NCI-H2196 treated with DMSO at 0.1 percent for 48 hours (cell line): ENCODE measurements around the gene GAL3ST3.
A peak's percentile ranks its signal among the peaks of the same experiment; 100 is the strongest.

Source experiments
- DNase-seq: peaks from one replicate; lab custom pipeline; 2025; ENCODE audit not compliant: unreplicated experiment; lab: John Stamatoyannopoulos, UW

The GAL3ST3 gene

DNA sequence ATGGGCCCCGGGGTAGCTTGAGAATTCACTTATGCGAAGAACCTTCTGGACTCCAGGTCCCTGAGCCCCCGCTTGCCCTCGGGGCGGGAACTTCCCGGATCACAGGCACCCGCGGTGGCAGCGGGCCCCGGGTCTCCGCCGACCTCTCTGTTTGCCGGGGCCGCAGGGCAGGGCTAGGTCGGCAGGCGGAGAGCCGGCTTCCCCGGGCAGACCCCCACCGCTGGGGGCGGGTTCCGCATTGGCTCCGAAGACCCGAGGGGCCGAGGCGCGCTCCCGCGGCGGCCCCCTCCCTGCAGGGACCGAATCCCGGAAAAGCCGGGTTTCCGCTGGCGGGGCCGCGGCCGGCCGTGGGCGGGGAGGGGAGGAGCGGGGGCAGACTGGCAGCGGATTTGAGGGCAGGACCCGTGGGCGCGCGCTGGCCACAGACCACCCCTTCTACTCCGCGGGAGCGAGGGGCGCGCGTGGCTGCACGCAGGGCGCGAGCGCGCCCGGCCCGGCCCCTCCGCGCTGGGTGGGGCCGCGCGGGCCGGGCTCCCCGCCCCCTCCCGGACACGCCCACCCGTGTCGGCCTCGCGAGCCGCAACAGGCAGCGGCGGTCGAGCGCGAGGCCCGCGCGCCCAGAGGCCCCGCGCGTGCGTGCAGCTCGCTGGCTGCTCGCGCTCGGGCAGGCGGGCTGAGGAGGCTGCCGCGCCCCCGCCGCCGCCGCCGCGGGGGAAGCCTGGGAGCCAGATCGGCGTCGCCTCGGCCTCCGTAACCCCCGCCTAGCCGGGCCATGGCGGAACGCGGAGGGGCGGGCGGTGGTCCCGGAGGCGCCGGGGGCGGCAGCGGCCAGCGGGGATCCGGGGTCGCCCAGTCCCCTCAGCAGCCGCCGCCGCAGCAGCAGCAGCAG is 21.0 kb upstream of the GAL3ST3 start, which contains the start of gene PACS1:
Gene PACS1 (plus strand): TSS at position 558 of the 889 bp plus-strand sequence. CDS start 215 bp downstream, at position 773.
- DNase-seq, result peak; percentile 28

DNA sequence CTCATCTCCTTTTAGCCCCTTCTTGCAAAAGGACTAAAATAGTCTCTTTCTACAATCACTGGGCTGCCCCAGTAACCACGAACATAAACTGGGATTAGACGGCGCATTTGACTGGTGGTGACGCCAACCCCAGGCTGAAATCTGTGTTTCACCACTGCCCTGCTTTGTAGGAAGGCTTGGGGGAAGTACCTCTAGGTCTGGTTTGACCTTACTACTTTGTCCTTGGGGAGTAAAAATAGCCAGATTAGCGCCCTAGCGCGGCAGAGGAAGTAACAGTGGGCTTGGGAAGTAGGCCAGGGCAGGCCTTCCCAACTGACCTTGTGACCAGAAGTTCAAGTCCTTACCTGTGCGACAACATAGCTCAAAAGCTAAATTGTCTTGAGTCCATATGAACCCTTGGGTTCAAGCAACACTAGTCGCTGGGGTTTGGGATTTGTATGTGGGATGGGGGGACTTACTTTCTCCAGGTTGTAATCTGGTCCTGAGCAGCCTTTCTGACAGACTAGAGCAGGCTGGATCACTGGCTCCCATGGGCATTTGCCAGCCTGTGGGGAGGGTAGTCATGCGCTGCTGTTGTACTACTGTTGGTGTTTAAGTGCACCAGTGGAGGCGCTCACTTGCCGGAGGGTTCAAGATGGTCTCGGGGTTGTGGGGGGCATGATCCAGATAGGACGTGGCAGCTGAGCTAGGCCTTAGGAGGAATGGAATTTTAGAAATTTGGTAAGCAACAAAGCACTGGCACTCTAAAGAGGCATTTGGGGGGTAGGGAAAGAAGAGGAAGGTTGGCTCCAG is 20.2 kb upstream of the GAL3ST3 start:
- no peak for DNase-seq

DNA sequence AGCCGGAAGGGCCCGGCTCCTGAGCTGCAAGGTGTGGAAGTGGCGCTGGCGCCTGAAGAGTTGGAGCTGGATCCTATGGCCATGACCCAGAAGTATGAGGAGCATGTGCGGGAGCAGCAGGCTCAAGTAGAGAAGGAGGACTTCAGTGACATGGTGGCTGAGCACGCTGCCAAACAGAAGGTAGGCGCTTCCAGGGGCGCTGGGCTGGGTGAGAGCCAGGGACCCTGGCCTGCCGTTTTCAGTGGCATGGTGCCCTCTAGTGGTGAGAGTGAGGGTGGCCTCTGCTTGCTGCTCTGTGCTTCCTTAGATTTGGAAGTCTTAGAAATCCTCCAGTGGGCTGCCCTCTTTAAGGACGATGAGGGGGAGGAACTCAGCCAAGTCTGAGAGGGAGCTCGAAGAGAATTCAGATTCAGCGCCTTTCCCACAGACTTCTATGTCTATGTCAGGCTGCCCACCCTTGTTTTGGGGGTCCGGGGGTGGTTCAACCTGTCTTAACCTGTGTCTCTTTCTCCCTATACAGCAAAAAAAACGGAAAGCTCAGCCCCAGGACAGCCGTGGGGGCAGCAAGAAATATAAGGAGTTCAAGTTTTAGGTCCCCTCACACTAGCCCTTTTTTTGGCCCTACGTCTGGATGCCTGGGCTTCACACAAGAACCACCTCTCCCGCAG is 19.3 kb upstream of the GAL3ST3 start:
- DNase-seq, result peak; percentile 48

DNA sequence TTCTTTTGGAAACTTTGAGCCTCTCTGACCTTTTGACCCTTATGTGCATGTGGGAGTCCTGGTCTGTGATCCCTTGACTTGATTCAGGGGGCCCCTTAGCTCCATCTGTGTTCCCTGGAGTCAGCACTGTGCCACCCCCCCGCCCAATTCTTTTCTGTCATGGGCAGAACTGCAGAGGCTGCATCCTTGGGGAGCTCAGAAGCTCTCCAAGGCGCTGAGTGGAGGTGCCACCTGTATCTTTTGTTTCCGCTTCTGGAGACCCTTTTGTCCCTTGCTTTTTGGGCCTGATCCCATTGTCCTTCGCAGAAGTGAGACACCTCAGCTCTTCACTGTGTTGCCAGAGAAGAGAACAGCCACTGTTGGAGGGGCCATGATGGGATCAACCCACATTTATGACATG is 18.7 kb upstream of the GAL3ST3 start:
- no peak for DNase-seq

DNA sequence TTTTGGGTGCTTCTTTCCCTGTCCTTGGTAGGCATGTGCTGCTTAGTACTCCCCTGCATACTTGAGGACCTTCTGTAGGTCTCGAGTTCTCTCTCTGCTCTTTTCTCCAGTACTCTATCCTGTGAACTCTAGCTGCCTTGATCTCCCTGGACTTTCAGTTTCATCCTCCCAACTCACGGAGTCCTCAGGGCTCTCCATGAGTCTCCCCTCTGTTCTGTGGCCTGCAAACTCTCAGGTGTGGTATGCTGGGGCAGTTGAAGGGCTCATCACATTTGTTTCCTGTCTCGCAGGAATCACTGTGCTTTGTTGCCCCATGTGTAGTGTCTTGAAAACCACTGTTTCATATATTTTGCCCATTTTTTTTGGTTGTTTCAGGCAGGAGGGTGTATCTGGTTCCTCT is 17.8 kb upstream of the GAL3ST3 start:
- DNase-seq, result no peak

DNA sequence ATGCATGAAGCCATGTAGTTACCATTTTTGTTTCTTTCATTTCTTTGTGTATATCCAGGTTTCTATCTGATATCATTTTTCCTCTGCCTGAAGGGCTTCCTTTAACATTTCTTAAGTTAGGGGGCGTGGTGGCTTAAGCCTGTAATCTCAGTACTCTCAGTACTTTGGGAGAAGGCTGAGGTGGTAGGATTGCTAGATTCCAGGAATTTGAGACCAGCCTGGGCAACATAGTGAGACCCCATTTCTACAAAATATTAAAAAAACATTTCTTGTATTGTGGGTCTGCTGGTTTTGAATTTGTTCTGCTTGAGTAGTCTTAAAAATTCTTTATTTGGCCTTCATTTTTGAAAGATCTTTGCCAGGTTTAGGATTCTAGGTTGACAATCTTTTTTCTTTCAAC is 15.6 kb upstream of the GAL3ST3 start:
- DNase-seq, result no peak

DNA sequence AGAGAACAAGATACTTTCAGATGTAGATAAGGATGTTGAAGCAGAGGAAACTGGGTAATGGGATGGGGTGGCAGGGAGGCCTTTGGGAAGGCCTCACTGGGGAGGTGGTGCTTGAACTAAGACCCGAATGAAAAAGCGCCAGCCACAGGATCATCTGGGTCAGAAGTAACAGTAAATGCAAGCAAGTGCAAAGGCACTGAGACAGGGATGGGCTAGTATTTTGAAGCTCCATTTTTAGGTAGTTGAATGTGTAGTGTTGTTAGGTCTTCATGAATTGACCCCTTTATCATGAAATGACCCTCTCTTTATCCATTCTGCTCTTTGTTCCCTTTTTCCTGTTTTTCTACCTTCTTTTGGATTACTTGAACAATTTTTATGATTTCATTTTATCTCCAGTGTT is 14.9 kb upstream of the GAL3ST3 start:
- DNase-seq, result no peak

DNA sequence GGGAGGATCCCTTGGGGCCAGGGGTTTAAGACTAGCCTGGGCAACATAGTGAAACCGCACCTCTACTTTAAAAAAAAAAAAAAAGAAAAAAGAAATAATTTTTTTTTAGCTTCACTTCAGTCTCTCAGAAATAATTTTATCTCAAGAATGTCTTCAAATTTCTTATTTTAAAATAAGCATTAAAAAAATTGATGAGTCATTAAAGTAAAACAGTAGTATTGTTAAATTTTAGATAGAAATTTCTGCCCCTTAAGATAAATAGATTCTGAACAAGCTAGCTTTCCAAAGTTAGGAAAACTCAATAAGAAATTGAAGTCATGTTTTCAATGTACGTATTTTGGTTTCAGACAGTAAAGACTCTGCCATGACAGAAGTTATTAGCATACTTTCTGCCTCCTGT is 13.4 kb upstream of the GAL3ST3 start:
- no peak for DNase-seq

DNA sequence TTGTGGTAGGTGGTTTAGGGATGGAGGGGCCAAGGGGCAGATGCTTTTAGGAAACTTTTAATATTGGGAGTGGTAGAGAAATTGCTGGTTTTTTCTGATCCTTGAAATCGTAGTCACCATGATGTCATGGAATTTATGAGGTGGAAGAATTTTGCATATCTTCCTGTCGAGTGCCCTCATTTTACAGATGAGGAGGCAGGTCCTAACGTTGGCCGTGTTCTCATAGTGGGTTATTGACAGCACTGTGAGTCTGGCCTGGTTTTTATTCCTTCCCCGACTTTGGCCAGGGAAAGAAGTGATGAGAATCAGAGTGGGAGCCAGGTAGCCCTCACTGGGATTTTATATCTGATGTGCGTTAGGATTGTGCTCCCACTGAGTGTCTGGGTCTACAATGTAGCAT is 12.3 kb upstream of the GAL3ST3 start:
- DNase-seq, result no peak

DNA sequence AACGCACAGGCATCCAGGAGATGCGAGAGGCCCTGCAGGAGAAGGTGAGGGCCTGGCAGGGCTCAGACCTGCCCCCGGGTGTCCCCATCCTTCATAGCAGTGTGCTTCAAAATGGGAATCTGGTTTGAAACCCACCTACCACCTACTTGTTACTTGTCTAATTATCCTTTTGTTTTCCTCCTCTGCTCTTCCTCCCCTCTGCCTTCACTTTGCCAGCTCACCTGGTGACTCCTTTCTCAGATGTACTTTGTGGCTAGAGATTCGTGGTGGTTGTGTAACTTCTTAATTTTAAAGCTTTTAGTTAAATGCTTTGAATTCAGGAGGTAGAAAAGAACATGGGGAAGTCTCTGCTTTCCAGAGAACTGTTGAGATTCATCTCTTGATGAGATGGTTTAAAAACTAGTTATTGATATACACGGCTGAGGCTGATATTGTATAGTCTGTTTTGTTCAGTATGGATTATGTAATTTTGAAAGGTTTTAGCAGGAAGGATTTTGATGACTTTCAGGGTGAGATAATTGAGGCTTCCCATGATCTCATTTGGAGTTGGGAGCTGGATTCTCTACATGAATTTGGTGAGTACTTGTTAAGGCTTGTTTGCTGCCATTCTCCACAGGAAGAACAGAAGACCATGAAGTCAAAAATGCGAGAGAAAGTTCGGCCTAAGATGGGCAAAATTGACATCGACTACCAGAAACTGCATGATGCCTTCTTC is 11.2 kb upstream of the GAL3ST3 start:
- DNase-seq, result no peak

DNA sequence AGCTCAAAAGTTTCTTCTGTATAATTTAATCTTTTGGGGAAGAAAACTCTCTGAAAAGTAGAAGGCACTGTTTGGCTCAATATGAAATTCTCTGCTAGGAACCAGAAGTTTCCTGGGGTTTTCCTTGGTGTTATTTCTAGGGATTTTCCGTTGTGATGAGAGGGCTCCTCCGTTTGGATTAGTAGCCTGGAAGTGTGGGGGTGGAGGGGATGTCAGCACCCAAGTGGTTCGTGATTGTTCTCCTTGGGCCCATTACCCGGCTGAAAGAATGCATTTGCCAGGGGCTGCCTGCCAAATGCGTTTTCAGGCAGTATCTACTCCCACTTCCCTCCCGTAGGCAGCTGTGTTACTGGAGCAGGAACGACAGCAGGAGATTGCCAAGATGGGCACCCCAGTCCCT is 7.5 kb upstream of the GAL3ST3 start:
- DNase-seq, result no peak

DNA sequence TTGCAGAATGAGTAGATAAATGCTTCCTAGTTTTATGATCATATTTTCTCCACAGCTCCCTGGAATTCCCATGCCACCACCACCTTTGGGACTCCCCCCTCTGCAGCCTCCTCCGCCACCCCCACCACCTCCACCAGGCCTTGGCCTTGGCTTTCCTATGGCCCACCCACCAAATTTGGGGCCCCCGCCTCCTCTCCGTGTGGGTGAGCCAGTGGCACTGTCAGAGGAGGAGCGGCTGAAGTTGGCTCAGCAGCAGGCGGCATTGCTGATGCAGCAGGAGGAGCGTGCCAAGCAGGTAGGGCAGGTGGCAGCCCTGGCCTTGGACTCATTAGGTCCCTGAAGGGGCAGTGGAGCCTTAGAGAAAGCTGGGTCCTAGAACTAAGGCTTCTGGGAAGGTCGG is 6.1 kb upstream of the GAL3ST3 start:
- DNase-seq, result no peak

DNA sequence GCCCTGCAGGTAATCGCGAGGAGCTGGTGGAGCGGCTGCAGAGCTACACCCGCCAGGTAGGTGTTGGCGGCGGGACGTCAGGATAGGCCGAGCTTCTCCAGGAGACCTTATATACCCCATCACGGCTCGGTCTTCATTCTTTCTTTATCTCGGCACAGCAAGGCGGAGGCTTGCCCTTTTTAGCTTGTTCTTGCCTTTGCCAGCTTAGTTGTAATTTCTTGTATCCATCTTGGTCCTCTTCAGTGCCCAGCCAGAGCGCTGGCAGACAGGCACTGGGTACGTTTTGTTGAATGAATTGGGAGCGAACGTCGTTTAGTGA is 3.7 kb upstream of the GAL3ST3 start:
- DNase-seq, result no peak

DNA sequence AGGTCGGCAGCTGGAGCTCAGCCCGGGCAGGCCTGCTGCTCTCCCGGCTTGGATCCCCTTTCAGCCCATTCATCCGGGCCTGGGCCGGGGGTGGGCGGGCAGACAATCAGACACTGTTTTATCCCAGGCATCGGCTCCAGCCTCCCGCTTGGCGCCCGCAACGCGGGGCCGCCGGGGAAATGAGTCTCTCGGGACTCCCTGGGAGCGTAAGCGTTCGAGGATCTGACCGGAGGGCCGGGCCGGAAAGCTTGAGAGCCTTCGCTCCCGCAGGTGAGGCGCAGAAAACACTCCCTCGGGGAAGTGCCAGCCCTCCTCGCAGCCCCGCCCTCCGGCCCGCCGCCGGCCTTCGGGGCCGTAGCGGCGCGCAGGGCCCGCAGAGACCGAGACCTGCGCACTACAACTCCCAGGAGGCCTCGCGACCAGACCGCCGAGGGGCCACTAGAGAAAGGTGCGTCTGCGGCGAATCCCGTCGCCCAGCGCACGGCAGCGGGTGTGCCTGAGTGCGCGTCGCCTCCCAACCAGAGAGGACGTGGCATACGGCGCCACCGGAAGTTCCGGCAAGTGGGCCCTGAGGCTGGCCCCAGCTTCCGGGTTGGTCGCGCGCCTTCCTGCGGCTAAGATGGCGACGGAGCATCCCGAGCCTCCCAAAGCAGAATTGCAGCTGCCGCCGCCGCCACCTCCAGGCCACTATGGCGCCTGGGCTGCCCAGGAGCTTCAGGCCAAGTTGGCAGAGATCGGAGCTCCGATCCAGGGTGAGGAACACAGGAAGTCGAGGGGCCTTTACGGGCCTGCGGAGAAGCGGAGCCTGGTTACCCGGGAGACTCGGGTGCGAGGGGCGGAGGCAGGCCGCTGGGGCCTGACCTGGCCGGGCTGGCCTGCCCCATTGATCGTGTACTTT is 3.1 kb upstream of the GAL3ST3 start, which contains the start of gene SF3B2:
Gene SF3B2 (plus strand): TSS at position 599 of the 898 bp plus-strand sequence. CDS start 21 bp downstream, at position 620.
- peak; percentile 96 for DNase-seq

DNA sequence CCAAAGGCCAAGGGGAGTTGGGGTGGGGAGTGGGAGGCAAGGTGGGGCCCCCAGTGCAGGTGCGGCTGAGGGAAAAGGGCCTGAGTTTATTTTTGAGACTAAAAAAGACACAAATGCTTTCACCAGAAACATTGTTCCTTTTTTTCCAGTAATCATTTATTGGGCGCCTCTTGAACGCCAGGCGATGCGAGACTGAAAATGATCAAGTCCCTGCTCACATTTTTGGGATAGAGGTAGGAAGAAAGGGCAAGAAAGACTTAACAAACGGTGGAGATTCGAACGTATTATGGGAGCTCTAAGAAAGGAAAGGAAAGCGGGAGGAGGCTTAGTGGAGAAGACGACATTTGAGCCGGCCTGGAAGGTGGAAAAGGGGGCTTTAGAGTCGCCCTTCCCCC is 2.4 kb upstream of the GAL3ST3 start:
- DNase-seq, result no peak

DNA sequence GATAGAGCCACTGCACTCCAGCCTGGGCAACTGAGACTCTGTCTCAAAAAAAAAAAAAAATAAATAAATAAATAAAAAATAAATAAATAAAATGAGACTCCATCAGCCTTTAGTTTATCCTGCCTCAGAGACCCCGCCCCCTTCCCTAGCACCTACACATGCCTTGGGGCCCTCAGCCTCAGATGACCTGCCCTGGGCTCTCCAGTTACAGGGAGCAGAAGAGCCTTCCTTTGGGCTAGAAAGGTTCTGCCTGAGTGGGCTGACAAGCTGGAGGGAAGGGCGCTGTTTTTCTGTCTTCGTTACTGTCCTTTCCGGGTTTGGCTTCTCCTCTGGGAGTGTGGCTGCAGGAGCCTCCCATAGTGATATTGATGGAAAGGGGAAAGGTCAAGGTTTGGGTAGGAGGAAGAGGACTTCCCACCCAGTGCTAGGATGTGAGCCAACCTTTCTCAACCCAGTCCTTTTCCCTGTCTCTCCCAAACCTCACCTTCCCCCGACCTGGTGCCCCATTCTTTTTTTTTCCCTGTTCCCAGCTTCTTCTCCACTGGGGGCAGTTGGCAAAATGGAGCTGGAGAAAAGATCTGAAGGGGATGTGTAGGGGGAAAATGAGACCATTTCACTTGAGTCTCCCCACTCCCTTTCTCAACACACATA is 1.7 kb upstream of the GAL3ST3 start:
- DNase-seq, result no peak

DNA sequence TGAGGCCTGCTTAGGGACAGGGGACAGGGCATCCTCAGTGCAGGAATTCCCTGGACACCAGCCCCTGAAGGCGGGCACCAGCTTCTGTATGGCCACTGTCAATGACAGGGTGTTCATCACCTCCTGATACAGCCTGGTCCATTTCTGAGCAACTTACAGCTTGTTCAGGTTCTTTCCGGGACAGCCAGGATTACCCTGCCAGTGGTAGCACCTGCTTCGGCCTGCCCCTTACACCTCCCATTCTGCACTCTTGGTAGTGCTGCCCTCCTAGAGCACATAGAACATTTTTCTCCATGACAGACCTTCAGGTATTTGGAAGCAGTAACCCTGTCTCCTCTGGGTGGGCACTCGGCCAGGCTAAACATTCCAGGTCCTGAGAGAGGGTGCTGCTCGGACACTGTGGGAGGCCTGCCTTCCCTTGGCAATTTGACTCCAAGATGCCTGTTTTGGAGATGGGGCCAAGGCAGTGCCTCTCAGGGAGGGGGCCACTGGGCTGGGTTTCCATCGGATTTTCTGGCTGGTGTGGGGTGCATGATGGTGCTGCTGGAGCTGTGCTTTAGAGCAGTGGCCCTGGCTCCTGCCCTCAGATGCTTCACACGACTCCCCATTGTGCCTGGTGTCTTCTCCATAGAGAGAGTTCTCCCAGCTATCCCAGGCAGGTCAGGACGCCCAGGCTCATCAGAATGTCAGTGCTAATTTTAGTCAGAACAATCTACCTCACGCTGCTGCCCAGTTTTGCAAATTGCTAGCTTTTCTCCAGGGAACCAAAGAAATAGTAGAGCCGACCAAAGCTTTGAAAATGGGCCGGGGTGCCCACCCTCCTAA is 1.2 kb downstream of the GAL3ST3 start:
- DNase-seq, result no peak

DNA sequence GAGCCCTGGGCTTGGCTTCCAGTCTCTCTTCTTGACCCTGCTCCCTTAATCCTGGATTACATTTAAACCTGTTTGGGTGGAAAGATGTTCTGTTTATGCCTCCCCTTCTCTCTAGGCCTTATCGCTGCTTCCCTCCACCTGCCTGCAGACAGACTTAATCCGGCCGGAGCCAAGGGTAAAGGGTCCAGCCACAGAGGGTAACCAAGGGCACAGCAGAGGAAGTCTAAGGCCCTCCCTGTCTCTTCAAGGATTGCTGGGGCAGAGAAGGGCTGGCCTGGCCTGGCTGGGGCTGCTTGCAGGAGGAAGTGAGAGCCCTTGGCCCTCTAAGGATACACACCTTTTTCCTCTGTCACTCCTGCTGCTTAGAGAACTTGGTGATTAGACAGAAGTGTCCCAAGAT is 2.1 kb downstream of the GAL3ST3 start:
- no peak for DNase-seq
